Measurements from ENCODE around the gene PSME1. TPM values are rescaled to one million over a fixed set of nuclear protein-coding genes. Genes with fewer than 3 reads are reported as not detected.

Gene PSME1
- total RNA-seq, 1 donor from 2014 or later, result 32.7 TPM

GRCh38 chr14:24129410-24129998 lies 6.5 kb upstream of the PSME1 start:
- Histone ChIP-seq H3K27me3 (no peaks in the 10 kb centered on the region), H3K4me3 (no peak overlapping the region), H3K79me2 (ENCODE audit: low read depth) (no peaks in the 10 kb centered on the region), H3K4me1 (no peaks in the 10 kb centered on the region), H4K20me1 (ENCODE audit: low read depth) (no peaks in the 10 kb centered on the region), H3K4me2 (no peak overlapping the region), H3K36me3 (no peaks in the 10 kb centered on the region), H3K9me3 (ENCODE audit: low read depth) (no peaks in the 10 kb centered on the region), H3F3A (ENCODE audit: low read depth) (peaks cover 4% of the 10 kb centered on the region), H3K9ac (no peak overlapping the region), H2AFZ (replicated peaks) (no peak overlapping the region), H3K27ac (no peak overlapping the region)
- peaks cover 4% of the 10 kb centered on the region for H3K27me3 Mint-ChIP-seq (ENCODE audit: insufficient read depth, low read depth)
- no peak overlapping the region for H3K4me3 Mint-ChIP-seq
- no peaks in the 10 kb centered on the region for H3K4me1 Mint-ChIP-seq
- H3K27ac Mint-ChIP-seq, result no peak overlapping the region
- no peaks in the 10 kb centered on the region for H3K9me3 Mint-ChIP-seq
- H3K36me3 Mint-ChIP-seq, result no peaks in the 10 kb centered on the region
- TF ChIP-seq CTCF (IDR thresholded peaks at IDR 0.05) (no peak), EZH2 (IDR thresholded peaks at IDR 0.05) (no peak), EZH2phosphoT487 (IDR thresholded peaks at IDR 0.05) (no peak)
- DNase-seq (ENCODE audit: low spot score), result no peak

GRCh38 chr14:24130380-24130716 lies 5.6 kb upstream of the PSME1 start, which contains the start of gene FITM1:
Gene FITM1, plus strand, starts transcription at chr14:24130659. Its CDS starts 905 bp downstream, at chr14:24131564.
- Mint-ChIP-seq H3K9me3 (no peaks in the 10 kb centered on the region), H3K27ac (no peak within 1 kb of the TSS), H3K27me3 (ENCODE audit: insufficient read depth, low read depth) (peaks cover 4% of the 10 kb centered on the region), H3K4me1 (peaks cover 3% of the 10 kb centered on the region), H3K36me3 (no peaks in the 10 kb centered on the region), H3K4me3 (no peak within 1 kb of the TSS)
- Histone ChIP-seq H3K4me2 (no peak within 1 kb of the TSS), H3K4me3 (no peak within 1 kb of the TSS), H3K79me2 (ENCODE audit: low read depth) (no peaks in the 10 kb centered on the region), H3K27ac (no peak within 1 kb of the TSS), H3K4me1 (no peaks in the 10 kb centered on the region), H3K36me3 (no peaks in the 10 kb centered on the region), H3K9me3 (ENCODE audit: low read depth) (no peaks in the 10 kb centered on the region), H3K27me3 (no peaks in the 10 kb centered on the region), H2AFZ (replicated peaks) (no peak within 1 kb of the TSS), H4K20me1 (ENCODE audit: low read depth) (no peaks in the 10 kb centered on the region), H3F3A (ENCODE audit: low read depth) (peaks cover 10% of the 10 kb centered on the region), H3K9ac (no peak within 1 kb of the TSS)
- TF ChIP-seq CTCF (IDR thresholded peaks at IDR 0.05), result no peak
- no peak for TF ChIP-seq EZH2phosphoT487 (IDR thresholded peaks at IDR 0.05)
- TF ChIP-seq EZH2 (IDR thresholded peaks at IDR 0.05), result no peak
- DNase-seq (ENCODE audit: low spot score), result no peak

DNA sequence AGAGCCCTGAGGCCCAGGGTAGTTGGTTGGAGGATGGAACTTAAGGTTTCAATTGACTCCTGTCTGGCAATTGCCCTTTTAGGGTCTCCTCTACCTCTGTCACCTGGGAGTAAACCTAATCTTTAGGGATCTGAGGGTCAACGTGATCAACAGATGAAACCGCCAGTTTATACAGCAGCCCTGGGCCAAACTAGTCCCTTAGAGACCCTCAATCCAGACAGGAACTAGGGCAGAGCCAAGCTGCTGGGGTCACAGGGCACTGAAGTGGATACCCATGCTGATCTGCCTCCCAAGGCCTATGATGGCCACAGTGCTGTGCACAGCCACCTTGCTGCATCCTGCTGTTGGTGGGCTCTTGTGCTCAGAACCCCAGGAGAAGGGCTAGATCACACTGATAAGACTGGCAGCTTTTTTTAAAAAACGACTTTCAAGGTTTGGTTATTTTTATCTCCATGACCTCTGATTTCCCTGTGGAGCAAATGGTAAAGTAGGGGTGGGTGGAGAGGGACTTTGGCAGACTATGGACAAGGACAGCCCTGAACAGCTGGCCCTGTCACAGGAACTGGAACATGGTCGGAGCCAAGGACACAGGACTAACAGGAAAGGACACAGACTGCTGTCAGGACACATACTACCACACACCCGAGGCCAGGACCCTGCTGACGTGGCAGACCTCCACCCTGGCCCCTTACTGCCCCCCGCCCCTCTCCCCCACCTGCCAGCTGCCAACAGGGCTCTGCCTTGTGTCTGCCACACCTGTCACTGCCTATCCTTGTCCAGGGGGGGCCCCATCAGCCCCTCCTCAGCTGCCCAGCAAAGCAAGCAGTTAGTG lies 5.1 kb upstream of the PSME1 start:
- Histone ChIP-seq H3K4me1 (no peaks in the 10 kb centered on the region), H3K9me3 (ENCODE audit: low read depth) (no peaks in the 10 kb centered on the region), H3K4me3 (no peak overlapping the region), H3K9ac (no peak overlapping the region), H3K27me3 (no peaks in the 10 kb centered on the region), H3K36me3 (no peaks in the 10 kb centered on the region), H4K20me1 (ENCODE audit: low read depth) (no peaks in the 10 kb centered on the region), H3F3A (ENCODE audit: low read depth) (peaks cover 13% of the 10 kb centered on the region), H2AFZ (replicated peaks) (no peak overlapping the region), H3K27ac (no peak overlapping the region), H3K79me2 (ENCODE audit: low read depth) (no peaks in the 10 kb centered on the region), H3K4me2 (no peak overlapping the region)
- TF ChIP-seq CTCF (IDR thresholded peaks at IDR 0.05) (no peak), EZH2phosphoT487 (IDR thresholded peaks at IDR 0.05) (no peak), EZH2 (IDR thresholded peaks at IDR 0.05) (no peak)
- Mint-ChIP-seq H3K27me3 (ENCODE audit: insufficient read depth, low read depth) (peaks cover 4% of the 10 kb centered on the region), H3K4me1 (peaks cover 5% of the 10 kb centered on the region), H3K4me3 (no peak overlapping the region), H3K27ac (no peak overlapping the region), H3K36me3 (no peaks in the 10 kb centered on the region), H3K9me3 (no peaks in the 10 kb centered on the region)
- no peak for DNase-seq (ENCODE audit: low spot score)
